ENCODE results near the gene CHP1. TPM values are rescaled to one million over a fixed set of nuclear protein-coding genes. Genes with fewer than 3 reads are reported as not detected.

The CHP1 gene
- polyA plus RNA-seq, 3 donors, result 57.2 to 67.2 (median 58.8) TPM

- no peak for TF ChIP-seq CTCF (IDR thresholded peaks at IDR 0.05)
- intact Hi-C loops (cut with micrococcal nuclease), result loop anchor here (10.0 kb wide), 1 partner anchor 130 kb away; the partner anchor contains the start of gene RTF1 (in 2 of the 2)
- Histone ChIP-seq H3K9me3 (replicated peaks in 1 of 2; ENCODE audit: control insufficient read depth in 1 of 2, insufficient read depth in 1 of 2, low read length in 2 of 2) (no peaks in the 10 kb centered on the region), H3K4me1 (ENCODE audit: control insufficient read depth in 1 of 2, insufficient read depth in 2 of 2, low read length in 2 of 2) (peaks cover 34 to 43% of the 10 kb centered on the region in 2 donors), H3K27me3 (ENCODE audit: control insufficient read depth in 2 of 2, insufficient read depth in 2 of 2, low read length in 2 of 2) (no peaks in the 10 kb centered on the region), H3K79me2 (ENCODE audit: insufficient read depth, low read length) (peaks cover 57% of the 10 kb centered on the region), H3K36me3 (replicated peaks in 1 of 2; ENCODE audit: control insufficient read depth in 1 of 2, insufficient read depth in 2 of 2, low read length in 2 of 2) (peaks cover 19 to 43% of the 10 kb centered on the region in 2 donors), H3K27ac (ENCODE audit: low read depth in 1 of 2, low read length in 2 of 2) (peak overlapping the region in 1 of 2 donors; percentile 91), H3K4me2 (replicated peaks; ENCODE audit: extremely low read depth, low read length, poor library complexity, severe bottlenecking) (peak overlapping the region; percentile 88), H3K9ac (ENCODE audit: insufficient read depth, low read length, poor library complexity, severe bottlenecking) (peak overlapping the region; percentile 91), H3K4me3 (replicated peaks in 1 of 3; ENCODE audit: low read depth in 2 of 3, low read length in 3 of 3) (peak overlapping the region; percentile 64 to 91 (median 84)), H2AFZ (ENCODE audit: insufficient read depth, low read depth, low read length, poor library complexity, severe bottlenecking) (peak overlapping the region; percentile 82), H4K20me1 (ENCODE audit: insufficient read depth, low read length) (no peaks in the 10 kb centered on the region)
- Mint-ChIP-seq H3K4me3 (peak overlapping the region; percentile 92 to 93), H3K4me1 (peaks cover 41% of the 10 kb centered on the region), H3K27ac (peak overlapping the region; percentile 84 to 99 (median 95)), H3K27me3 (ENCODE audit: low read depth in 3 of 3) (peaks cover 0 to 2% (median 0%) of the 10 kb centered on the region in 3 donors), H3K9me3 (peaks cover 0 to 3% (median 0%) of the 10 kb centered on the region in 7 donors), H3K36me3 (peaks cover 24 to 42% of the 10 kb centered on the region in 2 donors)
- no peak for DNase-seq
- WGBS (ENCODE audit: insufficient coverage), result 37% methylated on average over 5 of the region's 7 CpGs
These were observed 54.2 kb downstream of the CHP1 start for GRCh38 chr15:41285285-41285684.

DNA sequence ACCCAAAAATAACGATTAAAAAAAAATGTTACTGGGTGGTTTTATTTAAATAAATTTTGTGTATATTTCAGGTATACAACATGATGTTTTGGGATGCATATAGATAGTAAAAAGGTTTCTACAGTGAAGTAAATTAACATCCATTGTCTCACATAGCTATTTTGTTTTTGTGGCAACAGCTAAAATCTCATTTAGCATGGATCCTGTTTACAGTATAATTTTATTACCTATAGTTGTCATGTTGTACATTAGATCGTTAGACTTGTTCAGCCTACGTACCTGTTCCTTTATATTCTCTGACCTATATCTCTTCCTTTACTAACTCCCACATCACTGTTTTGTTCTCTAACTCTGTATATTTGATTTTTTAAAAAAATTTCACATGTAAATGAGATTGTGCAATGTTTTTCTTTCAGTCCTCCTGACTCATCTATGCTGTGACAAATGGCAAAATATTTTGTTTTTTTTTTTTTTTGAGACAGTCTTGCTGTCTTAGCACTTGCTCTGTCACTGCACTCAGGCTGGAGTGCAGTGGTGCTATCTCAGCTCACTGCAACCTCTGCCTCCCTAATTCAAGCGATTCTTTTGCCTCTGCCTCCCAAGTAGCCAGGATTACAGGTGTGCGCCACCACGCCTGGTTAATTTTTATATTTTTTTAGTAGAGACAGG lies 55.7 kb downstream of the CHP1 start:
- peak overlapping the region; percentile 60 to 86 for H3K27ac ChIP-seq (ENCODE audit: low read depth in 1 of 2, low read length in 2 of 2)

More for the DNA sequence above, 55.7 kb downstream of the CHP1 start:
- no peaks in the 10 kb centered on the region for H3K27me3 ChIP-seq (ENCODE audit: control insufficient read depth in 2 of 2, insufficient read depth in 2 of 2, low read length in 2 of 2)
- Mint-ChIP-seq H3K4me3 (no peak overlapping the region), H3K27me3 (ENCODE audit: low read depth in 3 of 3) (peaks cover 0 to 2% (median 0%) of the 10 kb centered on the region in 3 donors), H3K4me1 (peaks cover 56% of the 10 kb centered on the region), H3K27ac (peak overlapping the region; percentile 84 to 95 (median 92)), H3K9me3 (peaks cover 0 to 3% (median 0%) of the 10 kb centered on the region in 7 donors), H3K36me3 (peaks cover 23 to 38% of the 10 kb centered on the region in 2 donors)
- H3K4me2 ChIP-seq (replicated peaks; ENCODE audit: extremely low read depth, low read length, poor library complexity, severe bottlenecking), result peak overlapping the region; percentile 7
- peak; percentile 53 to 79 (median 75) for DNase-seq
- WGBS (ENCODE audit: insufficient coverage), result 100% methylated on average over 2 of the region's 6 CpGs
- peaks cover 48 to 57% of the 10 kb centered on the region in 2 donors for H3K4me1 ChIP-seq (ENCODE audit: control insufficient read depth in 1 of 2, insufficient read depth in 2 of 2, low read length in 2 of 2)
- TF ChIP-seq CTCF (IDR thresholded peaks at IDR 0.05), result no peak
- H3K9ac ChIP-seq (ENCODE audit: insufficient read depth, low read length, poor library complexity, severe bottlenecking), result peak overlapping the region; percentile 6
- H3K9me3 ChIP-seq (replicated peaks in 1 of 2; ENCODE audit: control insufficient read depth in 1 of 2, insufficient read depth in 1 of 2, low read length in 2 of 2), result no peaks in the 10 kb centered on the region
- peaks cover 57% of the 10 kb centered on the region for H3K79me2 ChIP-seq (ENCODE audit: insufficient read depth, low read length)
- H4K20me1 ChIP-seq (ENCODE audit: insufficient read depth, low read length), result no peaks in the 10 kb centered on the region
- H2AFZ ChIP-seq (ENCODE audit: insufficient read depth, low read depth, low read length, poor library complexity, severe bottlenecking), result no peak overlapping the region
- H3K36me3 ChIP-seq (replicated peaks in 1 of 2; ENCODE audit: control insufficient read depth in 1 of 2, insufficient read depth in 2 of 2, low read length in 2 of 2), result peaks cover 19 to 35% of the 10 kb centered on the region in 2 donors
- peak overlapping the region in 1 of 3 experiments; percentile 31 for H3K4me3 ChIP-seq (replicated peaks in 1 of 3; ENCODE audit: low read depth in 2 of 3, low read length in 3 of 3)
- intact Hi-C loops (cut with micrococcal nuclease), result loop anchor here (10.0 kb wide), 1 partner anchor 128 kb away; the partner anchor contains the start of gene RTF1 (in 2 of the 2)

Data from CD14-positive monocyte (primary cell).